Measurements from ENCODE around the gene ATOSA. TPM values are rescaled to one million over a fixed set of nuclear protein-coding genes. Genes with fewer than 3 reads are reported as not detected.

ATOSA gene
- total and polyA plus RNA-seq, 9 donors = 21.3 to 74.6 (median 30.9) TPM

GRCh38 chr15:52718551-52718950 is 39.4 kb upstream of the ATOSA start:
- no peaks in the 10 kb centered on the region for H3K27me3 ChIP-seq
- 61 to 67% (median 65%) methylated on average over 2 of the region's 2 CpGs for WGBS, 3 donors
- no peak for TF ChIP-seq EP300 (IDR thresholded peaks at IDR 0.05)
- TF ChIP-seq, protein P1, sequence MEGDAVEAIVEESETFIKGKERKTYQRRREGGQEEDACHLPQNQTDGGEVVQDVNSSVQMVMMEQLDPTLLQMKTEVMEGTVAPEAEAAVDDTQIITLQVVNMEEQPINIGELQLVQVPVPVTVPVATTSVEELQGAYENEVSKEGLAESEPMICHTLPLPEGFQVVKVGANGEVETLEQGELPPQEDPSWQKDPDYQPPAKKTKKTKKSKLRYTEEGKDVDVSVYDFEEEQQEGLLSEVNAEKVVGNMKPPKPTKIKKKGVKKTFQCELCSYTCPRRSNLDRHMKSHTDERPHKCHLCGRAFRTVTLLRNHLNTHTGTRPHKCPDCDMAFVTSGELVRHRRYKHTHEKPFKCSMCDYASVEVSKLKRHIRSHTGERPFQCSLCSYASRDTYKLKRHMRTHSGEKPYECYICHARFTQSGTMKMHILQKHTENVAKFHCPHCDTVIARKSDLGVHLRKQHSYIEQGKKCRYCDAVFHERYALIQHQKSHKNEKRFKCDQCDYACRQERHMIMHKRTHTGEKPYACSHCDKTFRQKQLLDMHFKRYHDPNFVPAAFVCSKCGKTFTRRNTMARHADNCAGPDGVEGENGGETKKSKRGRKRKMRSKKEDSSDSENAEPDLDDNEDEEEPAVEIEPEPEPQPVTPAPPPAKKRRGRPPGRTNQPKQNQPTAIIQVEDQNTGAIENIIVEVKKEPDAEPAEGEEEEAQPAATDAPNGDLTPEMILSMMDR (IDR thresholded peaks at IDR 0.05) = no peak
- TF ChIP-seq POLR2A (IDR thresholded peaks at IDR 0.05) = no peak
- H3K9me3 ChIP-seq = no peaks in the 10 kb centered on the region
- intact Hi-C loops (cut with DNase I) = no loop called here
- H3K4me3 ChIP-seq = no peak overlapping the region
- H3K4me1 ChIP-seq (ENCODE audit: insufficient read depth) = no peaks in the 10 kb centered on the region
- H3K27ac ChIP-seq = no peak overlapping the region
- no peaks in the 10 kb centered on the region for H3K36me3 ChIP-seq
- no peak for DNase-seq

DNA sequence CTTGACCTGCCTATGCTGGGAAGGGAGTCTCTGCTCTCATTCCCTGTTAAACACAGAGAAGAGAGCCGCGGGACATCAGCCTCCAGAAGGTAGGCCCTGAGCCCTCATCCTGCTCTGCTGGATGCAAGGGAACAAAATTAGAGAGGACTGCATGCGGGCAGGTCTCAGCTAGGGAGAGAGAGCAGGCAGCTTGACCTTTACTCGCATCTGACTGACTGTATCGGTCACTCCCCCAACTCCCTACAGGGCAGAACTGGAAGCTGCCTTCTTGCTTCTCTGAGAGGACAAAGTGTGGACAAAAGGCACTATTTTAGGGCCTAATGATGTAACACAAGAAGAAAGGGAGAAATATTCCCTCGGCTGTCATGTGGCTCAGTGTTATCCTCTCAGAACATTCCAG is 38.7 kb upstream of the ATOSA start:
- TF ChIP-seq EP300 (IDR thresholded peaks at IDR 0.05) (no peak), POLR2A (IDR thresholded peaks at IDR 0.05) (no peak)
- TF ChIP-seq, protein P1 (IDR thresholded peaks at IDR 0.05) = no peak
- H3K36me3 ChIP-seq = no peaks in the 10 kb centered on the region
- H3K27me3 ChIP-seq = no peaks in the 10 kb centered on the region
- no peaks in the 10 kb centered on the region for H3K4me1 ChIP-seq (ENCODE audit: insufficient read depth)
- intact Hi-C loops (cut with DNase I) = no loop called here
- H3K4me3 ChIP-seq = no peak overlapping the region
- no peak for DNase-seq
- 72 to 76% (median 73%) methylated on average over 6 of the region's 6 CpGs for WGBS, 3 donors
- H3K9me3 ChIP-seq = no peaks in the 10 kb centered on the region
- no peak overlapping the region for H3K27ac ChIP-seq

DNA sequence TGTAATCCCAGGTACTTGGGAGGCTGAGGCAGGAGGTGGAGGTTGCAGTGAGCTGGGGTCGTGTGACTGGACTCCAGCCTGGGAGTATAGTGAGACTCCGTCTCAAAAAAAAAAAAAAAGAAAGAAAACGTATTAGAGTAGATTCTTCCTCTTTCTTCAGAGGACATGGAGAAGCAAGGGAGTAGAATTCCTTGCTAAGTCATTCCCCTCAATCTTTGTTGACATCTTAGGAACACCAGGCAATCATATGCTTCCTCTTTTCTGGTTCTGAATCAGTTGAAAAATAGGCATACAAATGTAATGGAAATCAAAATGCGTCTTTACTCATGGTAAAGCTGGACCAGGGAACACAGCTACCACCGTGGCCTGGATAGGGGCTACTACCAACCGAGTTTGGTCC is 38.3 kb upstream of the ATOSA start:
- no peaks in the 10 kb centered on the region for H3K9me3 ChIP-seq
- H3K36me3 ChIP-seq = no peaks in the 10 kb centered on the region
- H3K27me3 ChIP-seq = no peaks in the 10 kb centered on the region
- TF ChIP-seq, protein P1 (IDR thresholded peaks at IDR 0.05) = no peak
- no peak for TF ChIP-seq EP300 (IDR thresholded peaks at IDR 0.05)
- TF ChIP-seq POLR2A (IDR thresholded peaks at IDR 0.05) = no peak
- H3K27ac ChIP-seq = no peak overlapping the region
- WGBS, 3 donors = 90 to 91% (median 90%) methylated on average over 6 of the region's 6 CpGs
- intact Hi-C loops (cut with DNase I) = no loop called here
- no peaks in the 10 kb centered on the region for H3K4me1 ChIP-seq (ENCODE audit: insufficient read depth)
- DNase-seq = no peak
- H3K4me3 ChIP-seq = no peak overlapping the region

- Histone ChIP-seq H3K27ac (no peak overlapping the region), H3K36me3 (no peaks in the 10 kb centered on the region), H3K27me3 (no peaks in the 10 kb centered on the region), H3K4me3 (no peak overlapping the region), H3K4me1 (ENCODE audit: insufficient read depth) (no peaks in the 10 kb centered on the region), H3K9me3 (no peaks in the 10 kb centered on the region)
- TF ChIP-seq, protein P1 (IDR thresholded peaks at IDR 0.05) = no peak
- TF ChIP-seq POLR2A (IDR thresholded peaks at IDR 0.05) (no peak), EP300 (IDR thresholded peaks at IDR 0.05) (no peak)
- no peak for DNase-seq
- WGBS, 3 donors = 17 to 43% (median 31%) methylated on average over 2 of the region's 2 CpGs
- intact Hi-C loops (cut with DNase I) = no loop called here
Observed at GRCh38 chr15:52716536-52716935, 37.3 kb upstream of the ATOSA start.

GRCh38 chr15:52715411-52715810 is 36.2 kb upstream of the ATOSA start:
- no peak for TF ChIP-seq POLR2A (IDR thresholded peaks at IDR 0.05)
- TF ChIP-seq, protein P1 (IDR thresholded peaks at IDR 0.05) = no peak
- TF ChIP-seq EP300 (IDR thresholded peaks at IDR 0.05) = no peak
- Histone ChIP-seq H3K9me3 (no peaks in the 10 kb centered on the region), H3K36me3 (no peaks in the 10 kb centered on the region), H3K27me3 (no peaks in the 10 kb centered on the region), H3K4me1 (ENCODE audit: insufficient read depth) (no peaks in the 10 kb centered on the region), H3K27ac (no peak overlapping the region), H3K4me3 (no peak overlapping the region)
- 79 to 94% (median 79%) methylated on average over 5 of the region's 5 CpGs for WGBS, 3 donors
- intact Hi-C loops (cut with DNase I) = no loop called here
- no peak for DNase-seq

All from ovary (tissue), 9 donors.